GM10248 (cell line): ENCODE measurements around the gene IBSP.

Experiments used
- CTCF ChIA-PET: fragments of 300-600 bp; sonication (Branson Sonifier 250); formaldehyde crosslinking; extraction: SDS; loops from one replicate; lab custom pipeline; 2021; ENCODE audit warnings: antibody characterized with exemption; lab: Yijun Ruan, JAX
- POLR2A ChIA-PET: fragments of 350-650 bp; sonication (Branson Sonifier 250); formaldehyde crosslinking; extraction: SDS; loops from one replicate; lab custom pipeline; 2020; ENCODE audit warnings: antibody characterized with exemption; lab: Yijun Ruan, JAX
- DNase-seq: peaks from one replicate; pipeline ENCODE4 v3.0.0; 2012; ENCODE audit errors: extremely low spot score
- TF ChIP-seq, protein P1 (sequence below): IDR thresholded peaks from 2 replicates; pipeline ENCODE4 v1.5.1; 2012; ENCODE audit warnings: mild to moderate bottlenecking, low read depth; ENCODE audit errors: extremely low read depth, missing control alignments, control extremely low read depth

IBSP gene, protein sequence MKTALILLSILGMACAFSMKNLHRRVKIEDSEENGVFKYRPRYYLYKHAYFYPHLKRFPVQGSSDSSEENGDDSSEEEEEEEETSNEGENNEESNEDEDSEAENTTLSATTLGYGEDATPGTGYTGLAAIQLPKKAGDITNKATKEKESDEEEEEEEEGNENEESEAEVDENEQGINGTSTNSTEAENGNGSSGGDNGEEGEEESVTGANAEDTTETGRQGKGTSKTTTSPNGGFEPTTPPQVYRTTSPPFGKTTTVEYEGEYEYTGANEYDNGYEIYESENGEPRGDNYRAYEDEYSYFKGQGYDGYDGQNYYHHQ

DNA sequence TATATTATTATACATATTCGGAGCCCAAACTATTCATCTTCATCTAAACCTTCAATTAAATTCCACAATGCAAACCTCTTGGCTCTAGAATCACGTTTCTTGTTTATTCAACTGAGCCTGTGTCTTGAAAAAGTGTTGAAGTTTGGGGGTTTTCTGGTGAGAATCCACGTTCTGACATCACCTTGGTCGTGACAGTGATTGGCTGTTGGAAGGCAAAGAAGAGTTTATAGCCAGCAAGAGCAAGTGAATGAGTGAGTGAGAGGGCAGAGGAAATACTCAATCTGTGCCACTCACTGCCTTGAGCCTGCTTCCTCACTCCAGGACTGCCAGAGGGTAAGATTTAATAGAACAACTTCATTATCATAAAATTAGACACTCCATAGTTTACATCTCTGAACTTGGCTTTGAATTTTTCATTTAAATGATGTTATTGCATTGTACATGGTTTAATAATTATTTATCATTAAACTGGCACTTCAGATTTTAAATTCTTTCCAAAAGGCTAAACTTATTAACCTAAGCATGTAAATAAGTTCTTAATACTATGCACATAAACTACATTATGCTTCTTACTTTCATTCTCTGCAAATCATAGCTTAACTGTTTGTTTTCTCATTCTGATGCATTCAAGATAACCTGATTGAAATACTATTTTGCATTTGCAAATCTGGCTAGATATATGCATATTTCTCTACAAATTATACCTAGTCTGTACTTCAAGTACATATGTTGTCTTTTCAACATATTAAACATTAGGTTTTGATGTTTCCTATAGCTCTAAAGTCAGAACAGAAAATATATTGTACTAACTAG lies at the start of gene IBSP:
Gene IBSP (plus strand): TSS at position 254 of the 813 bp plus-strand sequence. CDS start 2,808 bp downstream, outside the sequence.
- TF ChIP-seq, protein P1, sequence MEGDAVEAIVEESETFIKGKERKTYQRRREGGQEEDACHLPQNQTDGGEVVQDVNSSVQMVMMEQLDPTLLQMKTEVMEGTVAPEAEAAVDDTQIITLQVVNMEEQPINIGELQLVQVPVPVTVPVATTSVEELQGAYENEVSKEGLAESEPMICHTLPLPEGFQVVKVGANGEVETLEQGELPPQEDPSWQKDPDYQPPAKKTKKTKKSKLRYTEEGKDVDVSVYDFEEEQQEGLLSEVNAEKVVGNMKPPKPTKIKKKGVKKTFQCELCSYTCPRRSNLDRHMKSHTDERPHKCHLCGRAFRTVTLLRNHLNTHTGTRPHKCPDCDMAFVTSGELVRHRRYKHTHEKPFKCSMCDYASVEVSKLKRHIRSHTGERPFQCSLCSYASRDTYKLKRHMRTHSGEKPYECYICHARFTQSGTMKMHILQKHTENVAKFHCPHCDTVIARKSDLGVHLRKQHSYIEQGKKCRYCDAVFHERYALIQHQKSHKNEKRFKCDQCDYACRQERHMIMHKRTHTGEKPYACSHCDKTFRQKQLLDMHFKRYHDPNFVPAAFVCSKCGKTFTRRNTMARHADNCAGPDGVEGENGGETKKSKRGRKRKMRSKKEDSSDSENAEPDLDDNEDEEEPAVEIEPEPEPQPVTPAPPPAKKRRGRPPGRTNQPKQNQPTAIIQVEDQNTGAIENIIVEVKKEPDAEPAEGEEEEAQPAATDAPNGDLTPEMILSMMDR = no peak
- CTCF ChIA-PET = no interaction called here
- POLR2A ChIA-PET = no interaction called here
- DNase-seq = no peak

DNA sequence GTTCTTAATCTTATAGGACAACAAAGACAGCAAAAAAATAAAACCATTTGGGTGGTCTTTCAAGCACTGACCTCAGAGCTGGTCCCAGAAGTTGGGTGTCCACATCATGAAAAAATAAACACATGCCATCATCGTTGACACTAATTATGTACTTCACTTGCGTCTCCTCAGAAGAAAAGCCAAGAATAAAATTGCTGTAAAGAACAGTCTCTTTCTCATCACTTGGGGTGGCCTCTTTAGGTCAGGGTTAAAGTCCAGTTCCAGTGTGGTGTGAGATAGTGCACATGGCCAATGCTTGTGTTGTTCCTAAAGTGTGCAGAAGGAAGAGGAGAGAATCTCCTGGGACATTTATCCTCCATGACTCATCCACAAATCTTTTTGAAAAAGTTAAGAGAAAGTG lies 49.5 kb upstream of the IBSP start:
- TF ChIP-seq, protein P1 = no peak
- DNase-seq = no peak
- ChIA-PET CTCF (no interaction called here), POLR2A (no interaction called here)

DNA sequence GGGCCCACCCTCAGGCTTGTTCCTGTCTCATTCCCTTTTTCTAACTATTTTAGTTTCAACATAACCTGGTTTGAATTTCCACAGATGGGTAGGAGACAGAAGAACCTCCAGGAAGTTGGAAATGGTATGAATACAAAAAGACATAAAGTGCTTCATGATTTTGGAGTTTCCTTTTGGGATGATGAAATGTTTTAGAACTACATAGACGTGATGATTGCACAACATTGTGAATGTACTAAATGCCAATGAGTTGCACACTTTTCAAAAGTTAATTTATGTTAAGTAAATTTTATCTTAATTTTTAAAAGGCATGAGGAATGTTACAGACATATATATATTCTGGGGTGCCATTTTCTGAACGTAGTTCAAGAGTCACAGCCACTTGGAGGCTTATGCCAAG lies 41.1 kb upstream of the IBSP start:
- POLR2A ChIA-PET = no interaction called here
- TF ChIP-seq, protein P1 = no peak
- CTCF ChIA-PET = no interaction called here
- DNase-seq = no peak

DNA sequence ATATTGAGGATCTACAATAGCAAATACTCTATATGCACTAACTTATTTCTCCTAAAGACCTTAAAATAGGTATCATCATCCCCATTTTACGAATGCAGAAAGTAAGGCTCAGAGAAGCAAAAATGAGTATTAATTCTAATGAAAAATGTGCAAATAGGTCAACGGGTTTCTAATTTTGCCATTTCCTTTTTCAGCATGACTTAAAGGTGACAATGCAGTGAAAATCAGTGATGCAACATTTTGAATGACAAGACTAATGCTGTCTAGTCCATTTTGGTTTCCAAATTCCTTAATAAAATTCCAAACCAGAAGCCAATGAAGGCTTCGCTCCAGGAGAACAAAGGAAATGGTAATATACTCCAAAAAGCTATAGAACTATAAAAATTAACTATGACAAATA lies 37.0 kb upstream of the IBSP start:
- ChIA-PET CTCF (no interaction called here), POLR2A (no interaction called here)
- TF ChIP-seq, protein P1 = no peak
- no peak for DNase-seq

DNA sequence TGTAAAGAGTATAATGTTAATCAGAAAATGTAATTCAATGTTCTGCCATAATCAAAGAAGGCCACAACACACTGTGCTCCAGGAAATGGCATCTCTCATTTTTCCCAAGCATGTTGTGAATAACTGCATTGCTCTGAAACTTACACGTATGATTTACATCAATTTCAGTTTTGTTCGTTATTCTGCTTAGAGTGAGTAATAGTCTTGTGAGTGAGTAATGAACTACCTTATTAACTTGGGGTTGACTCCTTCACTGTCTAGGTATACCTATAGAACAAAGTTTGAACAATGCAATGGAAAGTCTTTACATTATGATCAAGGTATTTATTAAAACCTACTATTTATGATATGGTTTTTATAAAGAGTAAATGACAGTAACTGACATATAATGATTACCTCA lies 17.8 kb upstream of the IBSP start:
- DNase-seq = no peak
- POLR2A ChIA-PET = no interaction called here
- TF ChIP-seq, protein P1 = no peak
- CTCF ChIA-PET = interaction anchor here (1.2 to 1.4 kb wide), 2 partner anchors 9 to 13 kb away, joined by 3 read pairs; no protein-coding TSS in a partner anchor

DNA sequence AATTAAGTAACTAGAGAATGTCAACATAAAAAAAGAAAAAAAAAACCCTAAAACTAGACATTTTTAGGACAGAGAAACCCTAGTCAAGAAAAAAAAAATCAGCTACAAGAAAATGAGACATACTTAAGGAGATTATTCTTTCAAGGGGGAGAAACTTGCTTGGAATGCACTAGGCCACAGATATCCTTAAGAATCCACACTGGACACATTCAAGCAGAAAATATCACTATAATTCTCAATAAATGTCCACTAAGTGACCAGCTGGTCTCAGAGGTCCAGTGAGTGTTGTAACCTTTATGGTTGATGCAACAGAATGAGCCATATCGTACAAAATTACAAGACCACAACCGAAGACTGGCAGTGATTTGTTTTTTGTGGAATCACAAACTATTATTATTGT lies 15.6 kb upstream of the IBSP start:
- TF ChIP-seq, protein P1 = no peak
- ChIA-PET POLR2A (no interaction called here), CTCF (no interaction called here)
- DNase-seq = no peak
